ENCODE measurements around the gene SPATA6L. TPM values are rescaled to one million over a fixed set of nuclear protein-coding genes. Genes with fewer than 3 reads are reported as not detected.

SPATA6L gene
- total RNA-seq, 1 experiment from 2014 or later: 7.1 TPM

DNA sequence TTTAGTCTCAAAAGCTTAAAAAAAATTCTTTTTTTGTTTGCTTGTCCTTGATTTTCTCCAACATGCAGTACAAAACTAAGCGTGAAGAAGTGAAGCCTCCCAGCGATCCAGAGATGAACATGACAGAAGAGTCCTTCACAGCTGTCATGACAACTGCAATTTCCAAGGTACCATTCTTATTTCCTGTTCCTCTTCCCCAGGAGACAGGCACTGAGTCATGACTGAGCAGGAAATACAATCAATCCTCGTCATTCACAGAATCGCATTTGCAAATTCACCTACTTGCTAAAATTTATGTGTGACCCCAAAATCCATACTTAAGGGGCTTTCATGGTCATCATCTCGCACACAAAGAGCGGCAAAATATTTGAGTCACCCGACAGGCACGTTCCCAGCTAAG is 98.7 kb downstream of the SPATA6L start:
- Histone ChIP-seq H3K27ac (no peak overlapping the region), H3K4me3 (no peak overlapping the region), H2AFZ (no peak overlapping the region), H3K9me3 (ENCODE audit: insufficient read depth, low read depth) (no peaks in the 10 kb centered on the region), H3K36me3 (ENCODE audit: low read depth) (no peaks in the 10 kb centered on the region), H3K4me2 (no peak overlapping the region), H3K4me1 (replicated peaks; ENCODE audit: insufficient read depth) (no peaks in the 10 kb centered on the region), H3F3A (ENCODE audit: insufficient read depth, low read depth) (no peaks in the 10 kb centered on the region), H3K79me2 (ENCODE audit: low read depth) (no peaks in the 10 kb centered on the region), H3K27me3 (ENCODE audit: insufficient read depth, low read depth) (no peaks in the 10 kb centered on the region), H4K20me1 (ENCODE audit: insufficient read depth) (no peaks in the 10 kb centered on the region), H3K9me2 (ENCODE audit: insufficient read depth) (no peaks in the 10 kb centered on the region)
- POLR2A ChIA-PET (ENCODE audit: unreplicated experiment): no interaction called here
- BruUV-seq (replicated peaks): no TSS peak
- no peak for TF ChIP-seq EZH2 (IDR thresholded peaks at IDR 0.05; ENCODE audit: low read depth)
- TF ChIP-seq, protein P1, sequence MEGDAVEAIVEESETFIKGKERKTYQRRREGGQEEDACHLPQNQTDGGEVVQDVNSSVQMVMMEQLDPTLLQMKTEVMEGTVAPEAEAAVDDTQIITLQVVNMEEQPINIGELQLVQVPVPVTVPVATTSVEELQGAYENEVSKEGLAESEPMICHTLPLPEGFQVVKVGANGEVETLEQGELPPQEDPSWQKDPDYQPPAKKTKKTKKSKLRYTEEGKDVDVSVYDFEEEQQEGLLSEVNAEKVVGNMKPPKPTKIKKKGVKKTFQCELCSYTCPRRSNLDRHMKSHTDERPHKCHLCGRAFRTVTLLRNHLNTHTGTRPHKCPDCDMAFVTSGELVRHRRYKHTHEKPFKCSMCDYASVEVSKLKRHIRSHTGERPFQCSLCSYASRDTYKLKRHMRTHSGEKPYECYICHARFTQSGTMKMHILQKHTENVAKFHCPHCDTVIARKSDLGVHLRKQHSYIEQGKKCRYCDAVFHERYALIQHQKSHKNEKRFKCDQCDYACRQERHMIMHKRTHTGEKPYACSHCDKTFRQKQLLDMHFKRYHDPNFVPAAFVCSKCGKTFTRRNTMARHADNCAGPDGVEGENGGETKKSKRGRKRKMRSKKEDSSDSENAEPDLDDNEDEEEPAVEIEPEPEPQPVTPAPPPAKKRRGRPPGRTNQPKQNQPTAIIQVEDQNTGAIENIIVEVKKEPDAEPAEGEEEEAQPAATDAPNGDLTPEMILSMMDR (conservative IDR thresholded peaks at IDR 0.05): no peak
- intact Hi-C loops (cut with micrococcal nuclease; ENCODE audit: unreplicated experiment): no loop called here
- DNase-seq: no peak
- CTCF ChIA-PET: no interaction called here

DNA sequence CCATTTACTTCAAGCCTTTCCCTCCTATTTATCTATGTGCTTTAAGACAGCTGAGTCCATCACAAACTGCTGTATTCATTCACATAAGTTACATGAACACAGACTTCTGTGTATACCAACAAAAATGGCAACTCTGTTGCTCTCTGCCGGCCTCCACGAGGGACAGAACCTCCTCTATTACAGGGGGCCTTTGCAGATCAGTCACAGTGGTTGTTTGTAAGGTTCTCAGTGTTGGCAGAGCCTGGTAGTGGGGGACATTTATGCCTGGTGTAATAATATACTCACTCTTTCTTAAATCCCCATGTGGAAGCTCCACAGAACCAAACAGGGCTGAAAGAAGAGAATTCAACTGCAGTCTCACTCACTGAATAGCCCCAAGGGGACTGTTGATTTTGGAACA is 99.5 kb downstream of the SPATA6L start:
- TF ChIP-seq, protein P1 (conservative IDR thresholded peaks at IDR 0.05): no peak
- TF ChIP-seq EZH2 (IDR thresholded peaks at IDR 0.05; ENCODE audit: low read depth): no peak
- H3F3A ChIP-seq (ENCODE audit: insufficient read depth, low read depth): no peaks in the 10 kb centered on the region
- BruUV-seq (replicated peaks): no TSS peak
- no peaks in the 10 kb centered on the region for H3K9me2 ChIP-seq (ENCODE audit: insufficient read depth)
- POLR2A ChIA-PET (ENCODE audit: unreplicated experiment): no interaction called here
- no peaks in the 10 kb centered on the region for H3K79me2 ChIP-seq (ENCODE audit: low read depth)
- H3K4me2 ChIP-seq: no peak overlapping the region
- H3K9me3 ChIP-seq (ENCODE audit: insufficient read depth, low read depth): no peaks in the 10 kb centered on the region
- DNase-seq: no peak
- H3K4me1 ChIP-seq (replicated peaks; ENCODE audit: insufficient read depth): no peaks in the 10 kb centered on the region
- intact Hi-C loops (cut with micrococcal nuclease; ENCODE audit: unreplicated experiment): no loop called here
- H2AFZ ChIP-seq: no peak overlapping the region
- H4K20me1 ChIP-seq (ENCODE audit: insufficient read depth): no peaks in the 10 kb centered on the region
- no peaks in the 10 kb centered on the region for H3K36me3 ChIP-seq (ENCODE audit: low read depth)
- H3K27me3 ChIP-seq (ENCODE audit: insufficient read depth, low read depth): no peaks in the 10 kb centered on the region
- H3K27ac ChIP-seq: no peak overlapping the region
- CTCF ChIA-PET: no interaction called here
- H3K4me3 ChIP-seq: no peak overlapping the region

DNA sequence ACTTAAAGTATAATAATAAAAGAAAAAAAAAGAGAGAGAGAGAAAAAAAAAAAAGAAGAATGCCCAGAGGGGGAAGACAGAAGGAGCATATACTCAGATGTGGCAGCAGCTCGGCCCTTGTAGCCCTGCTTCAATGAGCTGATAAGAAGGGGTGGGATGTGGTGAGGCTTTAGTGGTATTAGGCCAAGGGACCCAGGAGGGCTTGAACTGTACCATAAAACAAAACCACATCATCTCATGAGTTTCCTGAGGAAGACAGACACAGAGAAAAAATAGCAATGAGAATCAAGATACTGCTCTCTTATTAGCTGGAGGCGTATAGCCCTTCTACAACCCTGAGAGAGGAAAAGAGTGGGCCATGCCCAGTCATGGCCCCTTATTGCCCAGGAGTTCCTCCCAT is 103.2 kb downstream of the SPATA6L start:
- H3K36me3 ChIP-seq (ENCODE audit: low read depth): no peaks in the 10 kb centered on the region
- TF ChIP-seq, protein P1 (conservative IDR thresholded peaks at IDR 0.05): no peak
- TF ChIP-seq EZH2 (IDR thresholded peaks at IDR 0.05; ENCODE audit: low read depth): no peak
- no peaks in the 10 kb centered on the region for H3K4me1 ChIP-seq (replicated peaks; ENCODE audit: insufficient read depth)
- ChIA-PET POLR2A (ENCODE audit: unreplicated experiment) (no interaction called here), CTCF (no interaction called here)
- no peaks in the 10 kb centered on the region for H3K79me2 ChIP-seq (ENCODE audit: low read depth)
- H3K27ac ChIP-seq: no peak overlapping the region
- no peak overlapping the region for H2AFZ ChIP-seq
- H3K27me3 ChIP-seq (ENCODE audit: insufficient read depth, low read depth): no peaks in the 10 kb centered on the region
- H4K20me1 ChIP-seq (ENCODE audit: insufficient read depth): no peaks in the 10 kb centered on the region
- no TSS peak for BruUV-seq (replicated peaks)
- H3F3A ChIP-seq (ENCODE audit: insufficient read depth, low read depth): no peaks in the 10 kb centered on the region
- H3K9me2 ChIP-seq (ENCODE audit: insufficient read depth): no peaks in the 10 kb centered on the region
- no peak for DNase-seq
- intact Hi-C loops (cut with micrococcal nuclease; ENCODE audit: unreplicated experiment): no loop called here
- H3K4me3 ChIP-seq: no peak overlapping the region
- no peaks in the 10 kb centered on the region for H3K9me3 ChIP-seq (ENCODE audit: insufficient read depth, low read depth)
- H3K4me2 ChIP-seq: no peak overlapping the region
